Measurements from ENCODE around the gene SUPT20HL1. TPM values are rescaled to one million over a fixed set of nuclear protein-coding genes. Genes with fewer than 3 reads are reported as not detected.
"Not testable (repeated sequence)": the region's sequence is repeated elsewhere in the genome, so short reads cannot be mapped to it uniquely, and the experiment has no call there.

SUPT20HL1 gene
- total RNA-seq, 2 experiments from 2014 or later: not detected

- Mint-ChIP-seq H3K4me1 (ENCODE audit: low read depth) (peaks cover 2% of the 10 kb centered on the region), H3K27ac (no peak overlapping the region), H3K4me3 (no peak overlapping the region), H3K9me3 (ENCODE audit: insufficient read depth) (no peaks in the 10 kb centered on the region), H3K36me3 (ENCODE audit: low read depth) (no peaks in the 10 kb centered on the region), H3K27me3 (ENCODE audit: low read depth) (peaks cover 7% of the 10 kb centered on the region)
- DNase-seq (no peak), ATAC-seq (no peak)
- CTCF ChIA-PET: no interaction called here
- POLR2A ChIA-PET: no interaction called here
These were observed 24.6 kb upstream of the SUPT20HL1 start for GRCh38 chrX:24335871-24336270.

- H3K4me3 Mint-ChIP-seq: no peak overlapping the region
- peaks cover 11% of the 10 kb centered on the region for H3K4me1 Mint-ChIP-seq (ENCODE audit: low read depth)
- POLR2A ChIA-PET: no interaction called here
- H3K9me3 Mint-ChIP-seq (ENCODE audit: insufficient read depth): no peaks in the 10 kb centered on the region
- H3K36me3 Mint-ChIP-seq (ENCODE audit: low read depth): no peaks in the 10 kb centered on the region
- ATAC-seq (no peak), DNase-seq (no peak)
- peaks cover 7% of the 10 kb centered on the region for H3K27me3 Mint-ChIP-seq (ENCODE audit: low read depth)
- CTCF ChIA-PET: no interaction called here
- H3K27ac Mint-ChIP-seq: no peak overlapping the region
These were observed 20.5 kb upstream of the SUPT20HL1 start for GRCh38 chrX:24339911-24340310.

- Mint-ChIP-seq H3K27me3 (ENCODE audit: low read depth) (peaks cover 7% of the 10 kb centered on the region), H3K36me3 (ENCODE audit: low read depth) (no peaks in the 10 kb centered on the region), H3K4me1 (ENCODE audit: low read depth) (peaks cover 11% of the 10 kb centered on the region), H3K9me3 (ENCODE audit: insufficient read depth) (no peaks in the 10 kb centered on the region), H3K4me3 (no peak overlapping the region), H3K27ac (no peak overlapping the region)
- POLR2A ChIA-PET: no interaction called here
- CTCF ChIA-PET: no interaction called here
- no peak for DNase-seq
- no peak for ATAC-seq
These were observed 19.9 kb upstream of the SUPT20HL1 start for GRCh38 chrX:24340501-24340900.

- peaks cover 11% of the 10 kb centered on the region for H3K4me1 Mint-ChIP-seq (ENCODE audit: low read depth)
- DNase-seq: no peak
- ChIA-PET CTCF (no interaction called here), POLR2A (no interaction called here)
- no peak for ATAC-seq
- no peaks in the 10 kb centered on the region for H3K9me3 Mint-ChIP-seq (ENCODE audit: insufficient read depth)
- H3K27ac Mint-ChIP-seq: no peak overlapping the region
- H3K27me3 Mint-ChIP-seq (ENCODE audit: low read depth): peaks cover 7% of the 10 kb centered on the region
- H3K4me3 Mint-ChIP-seq: no peak overlapping the region
- no peaks in the 10 kb centered on the region for H3K36me3 Mint-ChIP-seq (ENCODE audit: low read depth)
These were observed 18.6 kb upstream of the SUPT20HL1 start for GRCh38 chrX:24341795-24342194.

- DNase-seq: no peak
- peak; percentile 53 for ATAC-seq
- no peaks in the 10 kb centered on the region for H3K36me3 Mint-ChIP-seq (ENCODE audit: low read depth)
- POLR2A ChIA-PET: no interaction called here
- peaks cover 7% of the 10 kb centered on the region for H3K27me3 Mint-ChIP-seq (ENCODE audit: low read depth)
- CTCF ChIA-PET: interaction anchor here (0.7 to 1.4 kb wide), 2 partner anchors 27 to 46 kb away, joined by 3 to 5 read pairs; no protein-coding TSS in a partner anchor
- H3K9me3 Mint-ChIP-seq (ENCODE audit: insufficient read depth): no peaks in the 10 kb centered on the region
- no peak overlapping the region for H3K4me3 Mint-ChIP-seq
- peak overlapping the region; percentile 60 for H3K27ac Mint-ChIP-seq
- peaks cover 11% of the 10 kb centered on the region for H3K4me1 Mint-ChIP-seq (ENCODE audit: low read depth)
These were observed 16.7 kb upstream of the SUPT20HL1 start for GRCh38 chrX:24343719-24344118.

GRCh38 chrX:24347881-24348280 lies 12.6 kb upstream of the SUPT20HL1 start:
- ATAC-seq: no peak
- no peaks in the 10 kb centered on the region for H3K36me3 Mint-ChIP-seq (ENCODE audit: low read depth)
- H3K27me3 Mint-ChIP-seq (ENCODE audit: low read depth): no peaks in the 10 kb centered on the region
- no peaks in the 10 kb centered on the region for H3K9me3 Mint-ChIP-seq (ENCODE audit: insufficient read depth)
- ChIA-PET POLR2A (no interaction called here), CTCF (no interaction called here)
- H3K4me1 Mint-ChIP-seq (ENCODE audit: low read depth): peaks cover 9% of the 10 kb centered on the region
- H3K4me3 Mint-ChIP-seq: no peak overlapping the region
- DNase-seq: no peak
- no peak overlapping the region for H3K27ac Mint-ChIP-seq

- ChIA-PET POLR2A (no interaction called here), CTCF (no interaction called here)
- no peaks in the 10 kb centered on the region for H3K4me1 Mint-ChIP-seq (ENCODE audit: low read depth)
- no peaks in the 10 kb centered on the region for H3K36me3 Mint-ChIP-seq (ENCODE audit: low read depth)
- no peaks in the 10 kb centered on the region for H3K27me3 Mint-ChIP-seq (ENCODE audit: low read depth)
- H3K27ac Mint-ChIP-seq: no peak overlapping the region
- DNase-seq (no peak), ATAC-seq (no peak)
- no peak overlapping the region for H3K4me3 Mint-ChIP-seq
- H3K9me3 Mint-ChIP-seq (ENCODE audit: insufficient read depth): no peaks in the 10 kb centered on the region
These were observed 10.2 kb upstream of the SUPT20HL1 start for GRCh38 chrX:24350217-24350616.

GRCh38 chrX:24355095-24355494 lies 5.3 kb upstream of the SUPT20HL1 start:
- DNase-seq: no peak
- Mint-ChIP-seq H3K9me3 (ENCODE audit: insufficient read depth) (no peaks in the 10 kb centered on the region), H3K4me3 (no peak overlapping the region), H3K36me3 (ENCODE audit: low read depth) (no peaks in the 10 kb centered on the region), H3K27me3 (ENCODE audit: low read depth) (no peaks in the 10 kb centered on the region), H3K27ac (no peak overlapping the region), H3K4me1 (ENCODE audit: low read depth) (peaks cover 5% of the 10 kb centered on the region)
- ATAC-seq: no peak
- ChIA-PET CTCF (no interaction called here), POLR2A (no interaction called here)

GRCh38 chrX:24357106-24357505 lies 3.3 kb upstream of the SUPT20HL1 start:
- no peak overlapping the region for H3K4me3 Mint-ChIP-seq
- H3K4me1 Mint-ChIP-seq (ENCODE audit: low read depth): peaks cover 5% of the 10 kb centered on the region
- no peak for DNase-seq
- H3K27ac Mint-ChIP-seq: no peak overlapping the region
- ChIA-PET POLR2A (no interaction called here), CTCF (interaction anchor here (0.7 kb wide), 1 partner anchor 142 kb away, joined by 3 read pairs; no protein-coding TSS in a partner anchor)
- no peaks in the 10 kb centered on the region for H3K27me3 Mint-ChIP-seq (ENCODE audit: low read depth)
- no peaks in the 10 kb centered on the region for H3K36me3 Mint-ChIP-seq (ENCODE audit: low read depth)
- ATAC-seq: no peak
- no peaks in the 10 kb centered on the region for H3K9me3 Mint-ChIP-seq (ENCODE audit: insufficient read depth)

GRCh38 chrX:24362089-24362745 lies 1.8 kb downstream of the SUPT20HL1 start:
- H3K36me3 Mint-ChIP-seq (ENCODE audit: low read depth); H3K4me1 Mint-ChIP-seq (ENCODE audit: low read depth); POLR2A ChIA-PET; ATAC-seq; H3K9me3 Mint-ChIP-seq (ENCODE audit: insufficient read depth); H3K27ac Mint-ChIP-seq; H3K4me3 Mint-ChIP-seq; DNase-seq; H3K27me3 Mint-ChIP-seq (ENCODE audit: low read depth): not testable (repeated sequence)
- CTCF ChIA-PET: interaction anchor here (1.7 kb wide), 1 partner anchor 10 kb away, joined by 3 read pairs; no protein-coding TSS in a partner anchor

GRCh38 chrX:24363432-24364181 lies 3.2 kb downstream of the SUPT20HL1 start:
- H3K27ac Mint-ChIP-seq; DNase-seq; POLR2A ChIA-PET; H3K4me3 Mint-ChIP-seq; H3K36me3 Mint-ChIP-seq (ENCODE audit: low read depth); H3K27me3 Mint-ChIP-seq (ENCODE audit: low read depth); H3K9me3 Mint-ChIP-seq (ENCODE audit: insufficient read depth); H3K4me1 Mint-ChIP-seq (ENCODE audit: low read depth); ATAC-seq; CTCF ChIA-PET: not testable (repeated sequence)

GRCh38 chrX:24364326-24364725 lies 3.9 kb downstream of the SUPT20HL1 start:
- no peak for DNase-seq
- no peaks in the 10 kb centered on the region for H3K36me3 Mint-ChIP-seq (ENCODE audit: low read depth)
- H3K4me3 Mint-ChIP-seq: no peak overlapping the region
- no peaks in the 10 kb centered on the region for H3K4me1 Mint-ChIP-seq (ENCODE audit: low read depth)
- ATAC-seq: no peak
- no peaks in the 10 kb centered on the region for H3K27me3 Mint-ChIP-seq (ENCODE audit: low read depth)
- H3K9me3 Mint-ChIP-seq (ENCODE audit: insufficient read depth): no peaks in the 10 kb centered on the region
- no peak overlapping the region for H3K27ac Mint-ChIP-seq
- ChIA-PET CTCF (no interaction called here), POLR2A (no interaction called here)

Data from activated CD8-positive, alpha-beta T cell treated with anti-CD3 and anti-CD28 coated beads, Interleukin-2, amount 10 ng/mL, durations not matched to agents 7 days and 5 days (primary cell).